Stimulated activated CD4-positive, alpha-beta T cell treated with anti-CD3 and anti-CD28 coated beads, Interleukin-15, amount 100 ng/mL, for 24 hours (primary cell): ENCODE data around the gene NSUN3.
"Not testable (repeated sequence)": the region's sequence is repeated elsewhere in the genome, so short reads cannot be mapped to it uniquely, and the experiment has no call there.

ENCODE experiments used
- DNase-seq: peaks from one replicate; pipeline ENCODE4 v3.0.0-alpha.2; 2020

NSUN3 gene

GRCh38 chr3:94069194-94069813 lies 6.4 kb downstream of the NSUN3 start:
- no peak for DNase-seq

- DNase-seq: no peak
These were observed 7.6 kb downstream of the NSUN3 start for GRCh38 chr3:94070341-94070911.

- no peak for DNase-seq
These were observed 8.9 kb downstream of the NSUN3 start for GRCh38 chr3:94071713-94072284.

- DNase-seq: no peak
These were observed 13.2 kb downstream of the NSUN3 start for GRCh38 chr3:94076055-94076454.

DNA sequence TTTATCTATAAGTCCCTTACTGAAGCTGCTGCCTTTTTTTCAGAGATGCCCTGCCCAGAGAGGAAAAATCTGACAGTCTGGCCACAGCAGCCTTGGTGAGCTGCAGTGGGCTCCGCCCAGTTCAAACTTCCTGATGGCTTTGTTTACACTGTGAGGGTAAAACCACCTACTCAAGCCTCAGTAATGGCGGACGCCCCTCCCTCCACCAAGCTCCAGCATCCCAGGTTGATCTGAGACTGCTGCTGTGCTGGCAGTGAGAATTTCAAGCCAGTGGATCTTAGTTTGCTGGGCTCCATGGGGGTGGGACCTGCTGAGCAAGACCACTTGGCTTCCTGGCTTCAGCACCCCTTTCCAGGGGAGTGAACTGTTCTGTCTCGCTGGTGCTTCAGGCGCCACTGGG lies 17.7 kb downstream of the NSUN3 start:
- not testable (repeated sequence) for DNase-seq

DNA sequence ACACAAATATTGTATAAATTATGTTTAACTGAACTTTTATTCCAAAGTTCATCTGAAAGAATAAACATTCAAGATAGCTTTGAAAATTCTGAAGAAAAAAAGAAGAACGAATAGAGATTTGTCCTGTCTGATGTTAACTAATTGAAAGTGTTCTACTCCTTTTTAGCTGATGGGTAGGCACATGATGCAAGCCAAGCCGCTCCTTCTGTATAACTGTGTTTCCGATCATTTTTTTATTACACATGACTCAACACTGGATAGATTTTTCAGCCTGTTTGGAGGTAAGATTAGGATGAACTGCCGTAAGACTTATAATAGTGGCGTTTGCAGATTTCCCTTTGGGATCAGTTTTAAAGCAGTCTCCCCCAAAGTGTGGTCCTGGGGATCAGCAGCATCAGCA lies 19.0 kb downstream of the NSUN3 start:
- DNase-seq: no peak

GRCh38 chr3:94082391-94082937 lies 19.6 kb downstream of the NSUN3 start:
- DNase-seq: no peak

GRCh38 chr3:94083261-94083660 lies 20.4 kb downstream of the NSUN3 start:
- no peak for DNase-seq

DNA sequence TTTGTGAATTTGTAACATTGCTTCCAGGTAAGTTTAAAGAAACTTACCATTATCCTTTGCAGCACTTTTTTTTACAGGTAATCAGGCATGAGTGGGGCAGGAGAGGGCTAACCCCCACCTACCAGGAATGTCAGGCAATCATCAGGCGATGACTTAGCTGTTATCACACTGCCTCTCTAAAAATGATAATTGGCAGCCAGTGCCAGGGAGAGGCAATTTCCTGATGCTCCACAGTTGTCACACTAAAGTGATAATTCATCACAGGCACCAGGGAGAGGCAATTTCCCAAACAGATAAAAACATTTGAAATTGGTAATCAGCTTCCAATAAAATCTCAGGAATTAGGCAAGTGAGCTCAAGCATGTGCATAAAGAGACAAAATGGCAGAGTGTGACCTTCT lies 26.3 kb downstream of the NSUN3 start:
- DNase-seq: no peak

DNA sequence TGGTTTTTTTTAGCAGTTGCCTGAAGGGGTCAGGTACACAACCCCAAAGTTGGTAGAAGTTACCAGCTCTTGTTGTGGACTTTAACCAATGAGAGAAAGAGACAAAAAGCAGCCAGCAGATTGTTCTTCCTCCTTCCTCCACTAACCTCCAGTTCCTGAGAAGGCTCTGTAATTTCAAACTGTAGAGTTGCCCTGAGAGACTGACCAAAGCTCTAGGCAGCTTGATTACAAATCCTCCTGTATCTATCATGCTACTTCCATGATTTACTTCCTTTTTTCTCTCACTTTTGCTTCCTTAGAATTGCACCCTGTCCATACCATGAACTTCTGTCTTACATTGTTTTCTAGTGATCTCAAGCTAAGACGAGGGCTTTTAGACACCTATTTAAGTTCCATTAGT lies 29.2 kb downstream of the NSUN3 start:
- no peak for DNase-seq

GRCh38 chr3:94093151-94093550 lies 30.3 kb downstream of the NSUN3 start:
- no peak for DNase-seq

DNA sequence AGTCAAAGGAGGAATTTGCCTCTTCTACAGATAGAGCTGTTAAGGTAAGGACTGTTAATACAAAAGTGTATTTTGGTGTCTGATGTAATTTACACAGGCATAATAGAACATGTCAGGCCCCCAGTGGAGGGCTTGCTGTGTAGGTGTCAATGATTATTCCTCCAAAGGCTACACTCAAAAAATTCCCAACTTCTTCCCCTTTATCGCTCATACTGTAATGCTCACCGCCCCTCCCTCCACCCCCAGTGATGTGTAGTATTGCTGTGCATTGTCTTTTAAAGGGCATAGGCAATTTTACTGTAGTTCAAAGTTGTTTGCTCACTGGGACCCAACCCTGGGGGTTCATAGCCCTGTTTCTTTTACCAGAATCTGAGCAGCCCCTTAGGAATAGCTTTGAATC lies 32.2 kb downstream of the NSUN3 start:
- no peak for DNase-seq

- no peak for DNase-seq
These were observed 35.6 kb downstream of the NSUN3 start for GRCh38 chr3:94098452-94098851.

GRCh38 chr3:94099311-94099710 lies 36.5 kb downstream of the NSUN3 start:
- no peak for DNase-seq

DNA sequence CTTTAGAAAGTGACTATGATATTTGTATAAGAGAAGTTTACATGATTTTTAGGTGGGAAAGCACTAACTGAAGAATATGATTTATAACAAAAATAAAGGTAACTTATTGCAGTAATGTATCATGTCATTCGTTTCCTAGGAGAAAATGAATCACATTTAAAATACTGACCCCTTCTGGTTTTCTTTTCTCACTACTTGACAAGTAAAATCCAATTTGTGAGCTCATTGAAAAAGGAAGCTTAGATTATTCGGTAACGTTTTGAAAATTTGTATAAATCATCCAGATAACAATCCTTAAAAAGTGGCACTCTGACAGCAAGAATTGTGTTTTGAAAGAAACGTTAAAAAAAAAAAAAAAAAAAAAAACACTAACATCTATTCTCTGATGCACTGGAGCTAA lies 39.0 kb downstream of the NSUN3 start:
- DNase-seq: no peak

DNA sequence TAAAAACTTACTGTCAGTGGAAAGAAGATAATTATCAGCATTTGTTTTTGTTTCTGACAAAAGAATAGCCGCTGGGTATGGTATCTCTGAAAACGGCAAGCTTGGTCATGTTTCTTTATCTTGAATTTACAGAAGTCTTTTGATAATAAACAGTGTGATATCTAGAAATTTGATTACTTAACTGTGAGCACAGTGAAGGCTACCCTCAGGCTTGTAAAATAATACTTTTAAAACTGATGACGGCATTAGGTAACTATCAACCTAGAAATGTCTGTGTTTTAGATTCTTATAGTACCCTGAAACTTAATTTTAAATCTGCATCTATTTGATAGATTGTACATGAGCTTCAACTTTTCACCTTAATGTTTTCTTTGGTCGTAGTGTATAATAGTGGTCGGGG lies 43.4 kb downstream of the NSUN3 start:
- no peak for DNase-seq

GRCh38 chr3:94110232-94110631 lies 47.4 kb downstream of the NSUN3 start:
- DNase-seq: not testable (repeated sequence)

DNA sequence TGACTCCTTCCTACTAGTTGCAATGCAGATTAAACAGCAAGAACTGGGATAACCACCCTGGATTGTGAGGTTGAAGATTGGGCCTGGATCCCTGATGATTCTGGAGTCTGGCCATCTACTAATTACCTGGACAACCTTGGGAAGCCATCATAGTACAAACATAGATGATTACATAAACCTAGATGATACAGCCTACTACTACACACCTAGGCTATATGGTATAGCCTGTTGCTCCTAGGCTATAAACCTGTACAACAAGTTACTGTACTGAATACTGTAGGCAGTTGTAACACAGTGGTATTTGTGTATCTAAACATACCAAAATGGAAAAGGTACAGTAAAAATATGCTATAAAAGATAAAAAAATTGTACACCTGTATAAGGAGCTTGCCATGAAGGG lies 48.0 kb downstream of the NSUN3 start:
- no peak for DNase-seq

GRCh38 chr3:94114666-94115065 lies 51.8 kb downstream of the NSUN3 start:
- DNase-seq: no peak

- no peak for DNase-seq
These were observed 52.6 kb downstream of the NSUN3 start for GRCh38 chr3:94115482-94115881.

GRCh38 chr3:94117729-94118128 lies 54.9 kb downstream of the NSUN3 start:
- no peak for DNase-seq

DNA sequence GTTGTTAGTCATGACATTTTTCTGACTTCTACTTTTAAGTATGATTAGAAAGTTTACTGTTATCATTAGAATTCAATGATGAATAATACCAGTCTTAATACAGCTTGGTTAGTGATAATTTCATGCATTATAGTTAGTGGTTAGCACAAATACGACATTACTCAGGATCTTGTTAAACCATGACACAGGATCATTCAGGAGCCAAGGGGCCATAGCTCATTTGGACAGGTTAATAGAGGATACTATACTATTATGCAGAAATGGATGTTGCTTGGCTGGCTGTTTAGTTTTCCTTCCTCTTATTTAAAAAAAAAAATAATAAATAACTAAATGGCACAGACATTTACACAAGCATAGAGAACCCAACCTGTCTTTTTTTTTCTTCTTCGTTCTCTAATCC lies 55.5 kb downstream of the NSUN3 start:
- DNase-seq: no peak

DNA sequence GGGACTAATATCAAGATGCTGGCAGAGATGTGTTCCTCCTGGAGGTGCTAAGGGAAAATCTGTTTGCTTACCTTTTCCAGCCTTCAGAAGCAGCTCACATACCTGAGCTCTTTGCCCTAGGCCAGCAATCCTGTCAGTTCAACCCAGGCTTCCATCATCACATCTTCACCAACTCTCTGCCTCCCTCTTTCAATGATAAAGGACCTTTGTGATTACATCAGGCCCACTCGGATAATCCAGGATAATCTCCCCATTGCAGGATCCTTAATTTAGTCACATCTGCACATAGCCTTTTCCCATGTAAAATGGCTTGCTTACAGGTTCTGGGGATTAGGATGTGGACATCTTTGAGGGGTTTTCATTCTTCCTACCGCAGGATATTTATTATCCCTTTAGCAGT lies 58.3 kb downstream of the NSUN3 start:
- DNase-seq: no peak

GRCh38 chr3:94127115-94127514 lies 64.3 kb downstream of the NSUN3 start:
- DNase-seq: no peak

DNA sequence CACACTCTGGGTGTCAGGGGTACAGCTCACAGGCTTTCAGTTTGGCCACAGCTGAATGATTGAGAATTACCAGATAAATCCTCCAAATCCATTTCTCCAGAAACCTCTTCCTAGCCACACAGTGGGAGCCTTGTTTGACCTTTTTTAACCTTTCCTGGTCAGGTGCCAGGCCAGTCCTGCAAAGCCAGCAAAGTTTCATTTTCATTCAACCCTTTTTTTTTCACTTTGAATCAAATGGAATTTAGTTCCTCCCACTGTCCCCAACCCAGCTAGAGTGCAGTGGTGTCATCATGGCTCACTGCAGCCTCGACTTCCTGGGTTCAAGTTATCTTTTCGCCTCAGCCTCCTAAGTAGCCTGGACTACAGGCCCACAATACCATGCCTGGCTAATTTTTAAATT lies 67.8 kb downstream of the NSUN3 start:
- no peak for DNase-seq
